Limb (tissue), 2 donors: ENCODE results near the gene ABO.
"Not testable (repeated sequence)": the region's sequence is repeated elsewhere in the genome, so short reads cannot be mapped to it uniquely, and the experiment has no call there.

ENCODE experiments used
- DNase-seq, 2 donors: peaks; one replicate each; pipeline ENCODE4 v3.0.0-alpha.2; 2016; ENCODE audit errors: extremely low spot score in 2 of 2

Gene ABO

DNA sequence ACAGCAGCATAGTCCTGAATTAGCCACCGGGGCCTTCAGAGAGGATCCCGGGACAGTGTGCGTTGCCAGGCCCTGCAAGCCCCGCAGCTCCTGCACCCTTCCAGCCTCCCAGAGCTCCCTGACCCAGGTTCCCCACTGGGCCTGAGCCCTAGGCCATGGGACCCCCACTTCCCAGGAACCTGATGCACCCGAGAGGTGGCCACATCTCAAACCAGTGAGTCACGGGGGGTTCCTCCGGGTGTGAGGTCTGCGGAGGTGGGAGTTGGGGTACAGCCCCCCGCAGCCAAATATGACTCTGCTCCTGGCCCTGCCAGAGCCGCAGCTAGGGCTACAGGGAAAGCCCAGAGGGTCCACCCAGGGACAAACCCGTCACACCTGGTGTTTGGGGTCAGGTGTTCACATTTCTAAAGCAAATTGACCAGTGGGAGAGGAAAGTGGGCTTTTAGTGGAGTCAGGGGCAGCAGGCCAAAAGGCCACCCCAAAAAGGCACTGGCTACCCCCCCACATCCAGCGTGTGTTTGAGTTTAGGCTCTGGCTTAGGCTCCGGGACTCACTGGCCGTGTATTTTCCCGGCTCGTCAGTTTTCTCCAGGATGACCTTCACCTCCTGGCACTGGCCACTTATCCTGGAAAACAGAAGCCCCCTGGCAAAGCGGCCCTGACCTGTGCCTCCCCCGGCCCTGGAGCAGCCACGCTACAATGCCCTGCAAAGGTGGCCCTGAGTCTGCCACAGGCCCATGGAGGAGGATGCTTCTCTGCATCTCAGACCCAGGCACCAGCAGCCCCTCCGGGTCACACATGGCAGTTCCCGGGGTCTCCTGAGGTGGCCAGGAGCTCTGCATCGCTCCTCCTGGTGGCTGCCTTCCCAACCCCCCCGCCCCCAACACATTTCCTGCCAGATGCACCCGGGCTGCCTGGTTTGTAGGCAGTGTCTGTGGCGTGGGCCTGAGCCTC, 48.5 kb downstream of the ABO start:
- no peak for DNase-seq

DNA sequence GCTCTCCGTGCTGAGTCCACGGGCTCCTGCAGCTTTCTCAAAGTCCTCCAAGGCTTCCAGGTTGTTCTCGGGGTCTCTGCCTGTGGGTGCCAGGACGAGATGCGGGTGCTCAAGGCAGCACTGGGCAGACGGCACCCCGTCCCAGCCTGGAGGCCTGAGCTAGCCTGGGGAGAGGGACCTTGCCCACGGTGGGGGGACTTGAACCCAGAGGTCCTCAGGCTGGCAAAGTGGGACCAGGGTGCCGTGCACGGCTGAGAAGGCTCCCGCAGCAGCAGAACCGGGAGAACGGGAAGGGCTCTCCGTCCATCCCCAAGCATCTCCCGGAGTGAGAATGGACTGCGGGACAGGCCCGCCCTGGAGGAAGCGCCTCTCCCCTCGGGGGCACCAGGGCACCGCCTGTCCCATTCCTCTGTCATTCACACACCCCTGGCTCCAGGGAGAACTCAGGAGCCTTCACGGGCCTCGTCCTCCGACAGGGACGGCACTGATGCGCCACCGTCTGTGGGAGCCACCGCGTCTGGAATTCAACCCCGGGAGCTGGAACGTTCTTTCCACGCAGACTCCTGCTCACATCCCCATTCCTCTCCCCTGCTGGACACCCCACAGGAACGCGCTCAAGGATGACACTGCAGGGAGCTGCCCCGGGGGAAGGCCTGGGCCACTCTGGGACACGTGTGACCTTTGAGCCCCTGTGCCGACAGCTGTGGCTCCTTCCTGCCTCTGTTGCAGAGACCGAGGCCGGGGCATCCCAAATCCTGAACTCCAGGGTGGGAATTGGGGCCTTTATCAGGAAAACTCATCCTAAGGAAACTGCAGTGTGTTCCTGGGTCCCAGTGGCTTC, 49.6 kb downstream of the ABO start:
- no peak for DNase-seq

DNA sequence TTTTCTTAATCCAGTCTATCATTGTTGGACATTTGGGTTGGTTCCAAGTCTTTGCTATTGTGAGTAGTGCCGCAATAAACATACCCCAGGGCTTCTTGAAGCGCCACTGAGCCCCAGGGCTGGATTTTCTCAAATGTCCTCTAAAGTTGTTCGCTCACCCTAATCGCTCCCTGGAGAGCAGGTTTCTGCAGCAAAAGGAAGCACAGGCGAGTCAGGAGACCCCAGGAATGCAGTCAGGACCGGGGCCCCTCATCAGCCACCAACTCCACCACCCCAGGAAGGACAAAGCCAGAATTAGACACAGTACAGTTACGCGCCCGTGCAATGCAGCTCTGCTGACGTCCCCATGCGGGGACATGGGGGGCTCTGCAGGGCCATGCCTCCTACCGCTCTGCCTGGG, 50.2 kb downstream of the ABO start:
- DNase-seq = no peak

DNA sequence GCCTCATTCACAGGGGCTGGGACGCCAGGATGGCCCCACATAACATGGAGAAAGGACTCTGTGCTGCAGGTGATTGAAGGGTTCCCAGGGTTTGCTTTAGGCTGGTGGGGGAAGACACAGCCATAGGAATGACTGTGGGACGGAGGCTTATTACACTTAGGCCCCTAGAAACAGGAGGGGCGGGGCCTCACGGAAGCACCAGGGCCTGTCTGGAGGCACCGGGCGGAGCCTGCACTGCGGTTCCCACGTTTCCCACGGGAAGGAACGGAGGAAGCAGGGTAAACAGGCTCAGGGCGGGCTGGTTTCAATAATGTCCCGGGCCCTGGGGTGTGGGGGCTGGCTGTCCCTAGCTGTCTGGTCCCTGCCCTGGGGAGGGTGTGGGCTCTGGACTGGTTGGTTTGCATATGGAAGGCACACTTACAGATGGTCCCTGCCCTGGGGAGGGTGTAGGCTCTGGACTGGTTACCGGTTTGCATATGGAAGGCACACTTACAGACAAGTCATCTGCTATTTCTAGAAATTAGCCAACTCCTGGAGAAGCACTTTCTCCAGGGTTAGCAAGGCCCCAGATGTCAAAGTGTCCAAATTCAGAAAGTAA, 51.7 kb downstream of the ABO start:
- not testable (repeated sequence) for DNase-seq

DNA sequence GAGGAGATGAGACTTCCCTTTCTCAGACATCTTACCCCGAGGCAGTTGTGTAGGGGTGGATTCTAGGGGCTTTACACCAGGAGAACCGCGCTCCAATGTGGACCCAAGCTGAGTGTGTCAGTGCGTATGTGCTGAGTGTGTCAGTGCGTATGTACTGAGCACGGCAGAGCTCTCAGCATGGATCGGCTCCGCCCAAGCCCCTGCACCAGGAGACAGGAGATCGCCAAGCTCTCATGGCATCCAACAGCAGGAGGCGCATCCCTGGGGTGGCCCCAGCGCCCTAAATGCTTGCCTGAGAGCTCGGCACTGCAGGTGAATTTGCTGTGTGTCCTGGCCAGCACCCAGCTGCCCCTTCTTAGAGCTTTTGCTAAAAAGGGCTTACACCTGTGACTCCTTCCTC, 53.0 kb downstream of the ABO start:
- not testable (repeated sequence) for DNase-seq

DNA sequence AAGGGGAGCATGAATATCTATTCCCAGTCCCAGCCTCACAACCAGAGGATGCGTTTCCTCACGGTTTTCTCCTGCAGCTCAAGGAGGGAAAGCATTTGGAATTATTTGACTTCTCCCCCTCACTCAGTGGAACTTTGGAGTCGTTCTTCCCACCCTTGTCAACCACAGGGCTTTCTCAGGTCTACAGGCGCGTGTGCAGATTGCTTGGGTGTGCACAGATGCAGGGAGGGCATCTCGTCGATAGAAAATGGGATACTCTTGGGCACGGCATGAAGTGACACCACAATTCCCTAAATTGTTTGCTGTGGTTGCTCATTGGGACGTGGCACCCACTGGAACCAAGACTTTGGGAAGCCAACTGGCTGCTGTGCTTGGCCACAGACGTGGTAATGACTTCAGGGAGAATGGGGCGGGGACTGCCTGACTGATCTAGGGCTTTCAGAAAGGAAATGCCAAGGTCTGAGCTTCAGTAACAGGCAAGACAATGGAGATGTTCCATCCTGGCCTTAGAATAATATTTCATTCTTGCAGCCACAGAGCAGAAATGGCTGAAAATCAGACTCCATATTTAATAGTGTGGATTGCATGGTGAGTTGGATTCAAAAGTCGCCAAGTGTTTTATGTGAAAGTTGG, 53.7 kb downstream of the ABO start:
- no peak for DNase-seq

DNA sequence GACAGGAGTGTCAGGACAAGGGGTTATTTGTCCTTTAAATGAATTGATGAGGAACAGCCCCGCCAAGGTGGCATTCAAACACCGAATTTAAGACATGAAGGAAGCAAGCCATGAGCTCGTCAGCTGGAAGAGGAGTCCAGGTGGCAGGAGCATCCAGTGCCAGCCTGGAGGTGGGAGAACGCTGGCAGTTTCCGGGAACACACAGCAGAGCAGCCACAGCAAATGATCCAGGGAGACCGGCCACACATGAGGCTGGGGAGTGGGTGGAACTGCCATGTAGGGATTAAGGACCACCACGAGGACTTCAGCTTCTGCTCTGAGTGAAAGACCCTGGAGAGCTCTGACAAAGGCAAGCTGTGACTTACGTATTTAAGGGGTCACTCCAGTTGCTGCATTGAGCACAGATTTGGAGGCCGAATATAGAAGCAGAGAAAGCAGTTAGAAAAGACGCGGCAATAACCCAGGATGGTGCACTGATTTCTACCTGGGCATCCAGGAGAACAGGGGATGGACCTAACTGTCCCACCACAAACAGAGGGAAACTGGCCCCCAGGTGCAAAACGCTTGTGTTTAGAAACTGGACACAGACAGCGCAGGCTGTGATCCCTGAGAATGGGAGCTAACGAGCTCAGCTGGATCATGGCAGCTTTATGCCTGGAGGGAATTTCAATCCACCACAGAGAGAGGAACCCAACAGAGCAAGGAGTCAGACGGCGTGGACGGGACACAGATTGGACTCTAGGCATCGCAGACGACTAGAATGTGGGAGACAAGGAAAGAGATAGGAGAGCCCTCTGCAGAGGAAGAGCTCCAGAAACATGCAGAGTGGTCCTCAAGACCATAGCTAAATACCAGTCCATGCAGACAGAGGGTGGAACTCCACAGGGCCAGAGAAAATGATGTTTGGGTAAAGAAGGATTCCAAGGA, 56.7 kb downstream of the ABO start:
- DNase-seq = not testable (repeated sequence)

DNA sequence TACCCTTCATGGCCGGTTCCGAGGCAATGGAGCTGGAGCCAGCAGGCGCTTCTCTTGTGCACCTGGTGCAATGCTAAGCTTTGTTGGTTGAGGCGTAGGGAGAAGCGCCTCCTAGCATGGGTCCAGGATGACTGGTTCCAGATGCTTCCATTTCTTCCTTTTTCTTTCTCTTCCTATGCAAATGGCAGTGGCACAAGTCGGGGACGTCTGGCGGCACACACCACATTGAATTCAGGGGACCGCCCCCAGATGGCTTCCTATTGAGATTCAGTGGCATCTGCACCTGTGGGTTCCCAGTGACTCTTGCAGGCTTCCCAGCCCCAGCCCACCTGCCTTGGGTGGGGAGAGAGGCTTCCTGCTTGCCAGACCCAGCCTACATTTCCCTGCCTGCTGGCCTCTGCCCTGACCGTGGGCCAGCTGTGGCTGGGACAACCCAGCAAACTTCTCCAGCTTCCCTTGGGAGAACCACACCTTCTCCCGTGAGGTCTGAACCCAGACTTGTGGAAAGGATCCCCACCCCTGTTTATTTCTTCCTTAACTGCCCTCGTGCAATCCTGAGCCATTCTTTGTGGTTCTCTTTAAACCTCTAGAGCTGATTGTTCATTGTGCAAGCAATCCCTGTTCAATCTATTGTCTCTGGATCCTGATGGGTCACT, 57.5 kb downstream of the ABO start:
- not testable (repeated sequence) for DNase-seq

DNA sequence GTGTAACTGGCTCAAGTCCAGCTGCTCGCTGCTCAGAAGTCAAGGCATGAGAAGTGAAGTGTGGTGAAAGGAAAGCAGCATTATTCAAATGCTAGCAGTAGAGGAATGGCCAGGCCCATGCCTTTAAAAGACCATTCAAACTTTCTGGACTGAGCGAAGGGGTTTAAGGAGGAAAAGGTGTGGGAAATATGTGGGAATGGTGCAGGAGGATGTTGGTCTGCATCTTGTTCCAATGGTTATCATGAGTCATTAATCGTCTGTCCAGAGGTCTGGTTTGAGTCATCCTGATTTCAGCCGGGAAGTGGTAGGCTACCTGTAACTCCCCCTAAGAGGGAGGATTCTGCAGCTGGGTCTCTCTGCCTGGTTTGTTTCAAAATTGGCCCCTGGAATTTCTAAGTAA, 60.7 kb downstream of the ABO start:
- not testable (repeated sequence) for DNase-seq

DNA sequence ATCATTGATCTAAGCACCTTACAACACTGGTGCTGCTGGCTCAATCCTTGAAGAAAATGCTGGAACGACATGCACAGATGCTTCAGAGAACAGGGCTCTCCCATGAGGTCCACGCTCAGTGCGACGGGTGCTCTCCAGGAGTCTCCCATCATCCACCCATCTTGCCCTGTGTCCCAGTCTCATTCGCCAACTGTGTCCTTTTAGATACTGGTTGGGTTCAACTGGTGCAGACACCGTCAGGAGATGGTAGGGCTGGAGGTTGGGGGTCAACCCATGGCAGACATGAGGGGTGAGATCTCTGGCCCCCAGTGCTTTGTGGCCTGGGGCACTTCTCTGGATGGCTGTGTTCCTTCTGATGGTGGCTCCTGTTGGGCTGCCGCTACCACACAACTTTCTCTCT, 64.4 kb downstream of the ABO start:
- DNase-seq = no peak

DNA sequence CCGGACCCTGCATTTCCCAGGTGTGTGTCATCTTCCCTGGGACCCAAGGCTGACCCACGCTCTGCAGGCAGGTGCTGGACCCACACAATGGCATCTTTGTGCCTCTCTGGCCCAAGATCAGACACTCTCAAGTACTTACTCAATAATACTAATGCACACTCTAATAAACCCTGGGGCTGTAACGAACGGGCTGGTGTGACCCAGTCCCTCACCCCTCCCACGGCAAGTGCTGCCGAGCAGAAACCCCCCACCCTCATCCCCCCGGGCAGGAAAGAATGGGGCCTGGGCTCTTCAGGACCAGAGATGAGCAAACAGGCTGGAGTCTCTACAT, 64.8 kb downstream of the ABO start:
- no peak for DNase-seq

DNA sequence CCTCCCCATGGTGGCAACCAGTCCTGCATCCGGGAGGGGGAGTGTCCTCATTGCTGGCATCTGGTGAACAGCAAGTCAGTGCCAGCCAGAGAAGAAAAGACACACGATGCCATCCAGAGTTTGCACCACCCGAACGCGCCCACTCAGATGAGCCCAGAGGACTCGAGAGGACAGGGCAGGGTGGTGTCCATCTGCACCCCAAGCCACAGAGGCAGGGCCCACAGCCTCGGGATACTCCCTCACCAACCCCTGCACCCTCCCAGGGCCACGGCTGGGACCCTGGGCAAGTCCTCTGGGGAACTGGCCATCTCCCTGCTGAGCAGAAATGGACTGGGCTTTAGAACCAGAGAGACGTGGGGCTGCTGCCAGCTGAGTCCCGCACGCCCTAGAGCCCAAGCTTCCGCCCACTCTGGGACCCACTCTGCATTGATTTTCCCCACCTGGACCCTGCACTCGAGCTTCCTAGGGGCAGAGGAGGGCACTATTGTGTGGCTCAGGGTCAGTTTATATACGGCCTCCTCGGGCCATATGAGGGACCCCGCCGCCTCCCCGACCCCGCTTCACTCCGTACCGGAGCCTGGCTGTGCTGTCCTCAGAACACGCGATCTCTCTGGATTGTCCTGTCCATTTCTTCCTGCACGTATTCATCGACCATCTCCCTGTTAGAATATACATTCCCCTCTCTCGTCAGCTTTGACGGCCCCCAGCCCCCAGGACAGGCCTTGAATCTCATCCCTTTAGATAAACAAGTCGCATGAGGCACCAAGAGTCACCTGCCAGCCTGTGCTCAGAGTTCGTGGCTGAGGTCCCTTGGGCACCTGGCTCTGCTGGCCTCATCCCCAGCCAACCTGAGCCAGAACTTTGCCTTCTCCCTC, 65.4 kb downstream of the ABO start:
- not testable (repeated sequence) for DNase-seq

DNA sequence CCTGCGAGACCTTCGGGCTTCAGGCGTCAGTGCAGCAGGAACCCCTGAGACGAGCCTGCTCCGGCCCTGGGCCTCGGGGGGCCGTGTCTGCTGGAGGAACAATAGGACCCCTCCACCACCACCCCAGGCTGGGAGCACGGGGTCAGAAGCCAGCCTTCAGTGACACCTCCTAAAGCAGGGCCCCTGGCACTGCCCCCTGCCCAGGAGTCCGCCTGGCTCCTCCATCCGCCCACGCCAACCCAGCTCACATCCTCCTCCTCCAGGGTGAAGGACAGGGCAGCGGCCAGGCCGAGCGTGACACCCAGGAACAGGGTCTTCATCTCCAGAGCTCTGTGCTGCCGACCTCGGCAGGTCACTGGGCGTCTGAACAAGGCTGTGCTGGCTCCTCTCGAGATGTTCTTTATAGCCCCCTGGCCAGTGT, 66.1 kb downstream of the ABO start, which contains the start of gene OBP2B:
Gene OBP2B, minus strand, starts transcription at position 371 of the 421 bp plus-strand sequence. Its CDS starts 51 bp downstream, at position 320.
- DNase-seq = not testable (repeated sequence)

DNA sequence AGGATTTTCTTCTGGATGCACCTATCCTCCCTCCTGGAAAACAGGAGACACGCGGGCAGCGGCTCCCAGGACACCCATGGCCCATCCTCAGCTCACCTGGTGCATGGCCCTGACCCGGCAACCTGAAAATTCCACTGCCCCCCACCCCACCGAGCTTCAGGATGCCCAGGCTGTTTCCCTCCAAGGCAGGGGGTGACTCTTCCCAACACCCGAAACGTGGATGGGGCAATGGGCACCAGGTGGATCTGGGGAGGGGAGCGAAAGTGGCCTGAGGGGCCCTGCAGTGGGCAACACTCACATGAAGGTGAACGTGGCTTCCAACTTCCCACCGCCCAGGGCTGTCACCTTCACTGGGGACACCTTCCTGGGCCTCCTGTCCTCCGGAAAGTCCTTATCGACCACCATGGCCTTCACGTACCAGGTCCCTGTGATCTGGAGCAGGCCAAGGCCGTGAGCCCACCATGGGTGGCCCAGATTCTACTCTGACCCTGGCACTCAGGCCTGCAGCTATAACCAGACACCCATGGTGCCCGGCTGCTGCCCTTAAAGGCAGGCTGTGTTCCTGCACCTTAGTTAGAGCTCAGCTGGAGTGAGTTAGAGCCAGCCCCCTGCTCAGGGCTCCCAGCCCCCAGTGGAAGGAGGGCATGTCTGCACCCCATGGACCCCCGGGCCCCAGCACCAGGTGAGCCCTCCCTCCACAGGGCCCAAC, 66.7 kb downstream of the ABO start:
- DNase-seq = not testable (repeated sequence)

DNA sequence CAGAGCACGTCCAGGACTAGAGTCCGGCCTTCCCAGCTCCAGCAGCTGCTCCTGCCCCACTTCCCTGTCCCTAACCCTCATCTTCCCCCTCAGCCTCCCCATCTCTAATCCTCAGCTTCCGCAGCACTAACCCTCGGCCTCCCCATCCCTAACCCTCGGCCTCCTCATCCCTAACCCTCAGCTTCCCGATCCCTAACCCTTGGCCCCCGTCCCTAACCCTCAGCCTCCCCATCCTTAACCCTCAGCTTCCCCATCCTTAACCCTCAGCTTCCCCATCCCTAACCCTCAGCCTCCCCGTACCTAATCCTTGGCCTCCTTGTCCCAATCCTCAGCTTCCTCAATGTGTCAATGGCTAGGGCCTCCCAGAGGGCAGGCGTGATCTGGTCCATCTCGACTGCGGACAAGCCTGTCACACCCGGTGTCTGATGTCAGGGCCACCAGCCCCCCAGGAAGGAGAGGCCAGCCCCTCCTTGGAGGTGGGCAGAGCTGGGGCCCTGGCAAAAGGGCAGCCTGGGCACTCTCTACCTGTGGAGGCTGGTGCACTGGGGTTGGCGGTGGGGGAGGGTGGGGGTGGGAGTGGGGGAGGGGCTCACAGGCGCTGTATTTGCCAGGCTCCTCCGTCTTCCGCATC, 67.3 kb downstream of the ABO start:
- DNase-seq = no peak

DNA sequence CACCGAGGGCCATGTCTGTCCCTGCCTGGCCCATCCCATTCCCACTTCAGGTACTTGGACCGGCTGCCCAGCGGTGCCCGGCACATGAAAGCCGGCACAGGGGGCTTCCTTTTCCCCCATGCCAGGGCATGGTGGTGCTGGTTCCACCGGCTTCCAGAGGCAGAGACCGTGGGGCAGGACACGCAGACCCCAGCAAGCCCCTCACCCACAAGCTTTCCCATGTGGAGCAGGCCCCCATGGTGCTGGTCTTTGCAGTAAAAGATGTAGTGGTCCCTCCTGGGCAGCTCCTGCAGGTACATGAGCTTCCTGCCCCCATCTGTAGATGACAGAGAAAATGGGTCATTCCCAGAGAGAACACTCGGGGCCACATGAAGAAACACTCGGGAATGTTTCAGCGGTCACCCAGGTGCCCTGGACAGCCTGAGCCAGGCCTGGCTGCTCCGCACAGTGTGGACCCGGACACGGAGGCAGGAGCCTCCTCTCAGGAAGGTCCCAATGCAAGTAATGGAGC, 67.9 kb downstream of the ABO start:
- no peak for DNase-seq
